ENCODE data around the gene F12.

F12 gene

GRCh38 chr5:177388521-177389052 is 20.8 kb downstream of the F12 start:
- no peak overlapping the region for H3K27ac ChIP-seq
- no peak overlapping the region for H3K4me3 ChIP-seq (ENCODE audit: low read depth, low read length)
- H3K36me3 ChIP-seq (replicated peaks), result no peaks in the 10 kb centered on the region
- no peak for TF ChIP-seq CTCF (IDR thresholded peaks at IDR 0.05; ENCODE audit: low read depth, low read length, missing control alignments)
- in situ Hi-C loops (cut with HindIII; ENCODE audit: low pct_ligation_motif_present, low sequenced_read_pairs), result no loop called here
- no peak for DNase-seq
- no peaks in the 10 kb centered on the region for H3K27me3 ChIP-seq (replicated peaks)

- H3K4me3 ChIP-seq (ENCODE audit: low read depth, low read length), result no peak overlapping the region
- no peak for TF ChIP-seq CTCF (IDR thresholded peaks at IDR 0.05; ENCODE audit: low read depth, low read length, missing control alignments)
- H3K36me3 ChIP-seq (replicated peaks), result no peaks in the 10 kb centered on the region
- no peak for DNase-seq
- H3K27ac ChIP-seq, result no peak overlapping the region
- no peaks in the 10 kb centered on the region for H3K27me3 ChIP-seq (replicated peaks)
- in situ Hi-C loops (cut with HindIII; ENCODE audit: low pct_ligation_motif_present, low sequenced_read_pairs), result no loop called here
Observed at GRCh38 chr5:177387405-177387804, 22.0 kb downstream of the F12 start.

GRCh38 chr5:177386542-177386941 is 22.8 kb downstream of the F12 start:
- Histone ChIP-seq H3K36me3 (replicated peaks) (no peaks in the 10 kb centered on the region), H3K27ac (no peak overlapping the region), H3K4me3 (ENCODE audit: low read depth, low read length) (no peak overlapping the region), H3K27me3 (replicated peaks) (no peaks in the 10 kb centered on the region)
- no peak for TF ChIP-seq CTCF (IDR thresholded peaks at IDR 0.05; ENCODE audit: low read depth, low read length, missing control alignments)
- no peak for DNase-seq
- in situ Hi-C loops (cut with HindIII; ENCODE audit: low pct_ligation_motif_present, low sequenced_read_pairs), result no loop called here

- Histone ChIP-seq H3K4me3 (ENCODE audit: low read depth, low read length) (no peak overlapping the region), H3K36me3 (replicated peaks) (no peaks in the 10 kb centered on the region), H3K27ac (no peak overlapping the region), H3K27me3 (replicated peaks) (no peaks in the 10 kb centered on the region)
- DNase-seq, result no peak
- in situ Hi-C loops (cut with HindIII; ENCODE audit: low pct_ligation_motif_present, low sequenced_read_pairs), result no loop called here
- TF ChIP-seq CTCF (IDR thresholded peaks at IDR 0.05; ENCODE audit: low read depth, low read length, missing control alignments), result no peak
Observed at GRCh38 chr5:177385720-177386119, 23.6 kb downstream of the F12 start.

- no peaks in the 10 kb centered on the region for H3K27me3 ChIP-seq (replicated peaks)
- H3K36me3 ChIP-seq (replicated peaks), result no peaks in the 10 kb centered on the region
- in situ Hi-C loops (cut with HindIII; ENCODE audit: low pct_ligation_motif_present, low sequenced_read_pairs), result no loop called here
- DNase-seq, result no peak
- no peak within 1 kb of the TSS for H3K27ac ChIP-seq
- no peak within 1 kb of the TSS for H3K4me3 ChIP-seq (ENCODE audit: low read depth, low read length)
- TF ChIP-seq CTCF (IDR thresholded peaks at IDR 0.05; ENCODE audit: low read depth, low read length, missing control alignments), result no peak
Observed at GRCh38 chr5:177384134-177384533, 25.2 kb downstream of the F12 start, which contains the start of gene SLC34A1. SLC34A1 (plus strand) TSS chr5:177384434; CDS start chr5:177385742, 1,308 bp downstream.

- no peaks in the 10 kb centered on the region for H3K36me3 ChIP-seq (replicated peaks)
- in situ Hi-C loops (cut with HindIII; ENCODE audit: low pct_ligation_motif_present, low sequenced_read_pairs), result no loop called here
- H3K4me3 ChIP-seq (ENCODE audit: low read depth, low read length), result no peak overlapping the region
- TF ChIP-seq CTCF (IDR thresholded peaks at IDR 0.05; ENCODE audit: low read depth, low read length, missing control alignments), result no peak
- no peak overlapping the region for H3K27ac ChIP-seq
- DNase-seq, result no peak
- no peaks in the 10 kb centered on the region for H3K27me3 ChIP-seq (replicated peaks)
Observed at GRCh38 chr5:177383181-177383580, 26.2 kb downstream of the F12 start.
